Sigmoid colon (tissue), 7 donors: ENCODE results near the gene PLD1. TPM values are rescaled to one million over a fixed set of nuclear protein-coding genes. Genes with fewer than 3 reads are reported as not detected.

Source experiments
- DNase-seq: peaks from one replicate; pipeline ENCODE4 v3.0.0-alpha.2; 2019
- H3K27ac ChIP-seq, 4 donors: fragments of 200-600 bp; sonication (generic); one replicate each; pipeline ENCODE4 v1.5.1; 2016 to 2019; ENCODE audit warnings: mild to moderate bottlenecking in 1 of 4
- H3K27me3 ChIP-seq, 3 donors: fragments of 200-600 bp; sonication (generic); one replicate each; pipeline ENCODE4 v1.5.1; 2019; ENCODE audit warnings: mild to moderate bottlenecking in 1 of 3
- H3K36me3 ChIP-seq, 4 donors: fragments of 200-600 bp; sonication (generic); one replicate each; pipeline ENCODE4 v1.5.1; 2016 to 2019
- H3K4me1 ChIP-seq, 4 donors: fragments of 200-600 bp; sonication (generic); one replicate each; pipeline ENCODE4 v1.5.1; 2017 to 2019
- H3K4me3 ChIP-seq, 4 donors: fragments of 200-600 bp; sonication (generic); one replicate each; pipeline ENCODE4 v1.5.1; 2017 to 2019; ENCODE audit warnings: mild to moderate bottlenecking in 2 of 4, moderate library complexity in 1 of 4
- H3K9me3 ChIP-seq, 4 donors: fragments of 200-600 bp in 3 of 4; sonication (generic) in 3 of 4; one replicate each; pipeline versions ENCODE4 v1.5.1 to v1.6.1; 2013 to 2019
- CTCF ChIP-seq, 4 experiments: fragments of 450-650 bp in 3 of 4; fragments of 200-600 bp in 1 of 4; IDR thresholded peaks; one replicate each; pipeline ENCODE4 v1.5.1; 2016 to 2019; ENCODE audit warnings: antibody characterized with exemption in 4 of 4, mild to moderate bottlenecking in 3 of 4, moderate library complexity in 2 of 4
- EP300 ChIP-seq, 4 donors: sonication (generic); formaldehyde crosslinking; IDR thresholded peaks; one replicate each; pipeline ENCODE4 v1.6.1; 2017; ENCODE audit warnings: antibody characterized with exemption in 4 of 4
- POLR2A ChIP-seq, 2 donors: fragments of 450-650 bp; IDR thresholded peaks; one replicate each; pipeline ENCODE4 v1.6.1; 2016; ENCODE audit warnings: antibody characterized with exemption in 2 of 2, mild to moderate bottlenecking in 2 of 2, moderate library complexity in 2 of 2
- POLR2AphosphoS5 ChIP-seq, 4 donors: sonication (generic); formaldehyde crosslinking; IDR thresholded peaks; one replicate each; pipeline ENCODE4 v1.6.1; 2017; ENCODE audit warnings: antibody characterized with exemption in 4 of 4
- WGBS, 2 donors: extraction: QIAGEN DNeasy Blood & Tissue Kit; methylation state at CpG; one replicate each; pipeline ENCODE4 v1.1.7; 2013; 5-methylcytosine and 5-hydroxymethylcytosine counted together
- intact Hi-C: fragments of 100-400 bp; cut with DNase I; formaldehyde crosslinking; loops from one replicate; pipeline ENCODE4 v1.15.1; 2023
- polyA plus RNA-seq, 3 donors: library from polyadenylated mRNA; stranded (reverse); fragments of 200-250 nt; gene quantifications; one replicate each; pipeline ENCODE4 v1.2.3, GENCODE V29; 2013
- total RNA-seq, 4 donors: library from RNA; depleted of rRNA; stranded (reverse); fragments of >200 nt; gene quantifications; one replicate each; pipeline ENCODE4 v1.1.0, GENCODE V29; 2016
- donor health status: healthy with polysubstance abuse.
- donor health status: Bipolar disorder and iron deficiency.
- donor health status: healthy.

The PLD1 gene
- total and polyA plus RNA-seq, 7 donors = 8.6 to 24.3 (median 12.2) TPM

- Histone ChIP-seq H3K9me3 (no peaks in the 10 kb centered on the region), H3K4me3 (no peak overlapping the region), H3K27me3 (no peaks in the 10 kb centered on the region), H3K27ac (peak overlapping the region in 1 of 4 donors; percentile 29), H3K4me1 (peaks cover 0 to 8% (median 6%) of the 10 kb centered on the region in 4 donors), H3K36me3 (no peaks in the 10 kb centered on the region)
- no peak for DNase-seq
- WGBS, 2 donors = 90 to 93% methylated on average over 3 of the region's 3 CpGs
- intact Hi-C loops = no loop called here
- TF ChIP-seq EP300 (IDR thresholded peaks at IDR 0.05) = no peak
- no peak for TF ChIP-seq POLR2A (IDR thresholded peaks at IDR 0.05)
- TF ChIP-seq CTCF (IDR thresholded peaks at IDR 0.05) = no peak
- no peak for TF ChIP-seq POLR2AphosphoS5 (IDR thresholded peaks at IDR 0.05)
Measured at GRCh38 chr3:171813278-171813896, 3.1 kb upstream of the PLD1 start.

- Histone ChIP-seq H3K9me3 (no peaks in the 10 kb centered on the region), H3K36me3 (no peaks in the 10 kb centered on the region), H3K4me1 (peaks cover 0 to 8% (median 6%) of the 10 kb centered on the region in 4 donors), H3K27ac (peak overlapping the region in 1 of 4 donors; percentile 94), H3K4me3 (no peak overlapping the region), H3K27me3 (no peaks in the 10 kb centered on the region)
- WGBS, 2 donors = 93 to 97% methylated on average over 2 of the region's 2 CpGs
- DNase-seq = no peak
- intact Hi-C loops = no loop called here
- TF ChIP-seq CTCF (IDR thresholded peaks at IDR 0.05) (no peak), POLR2AphosphoS5 (IDR thresholded peaks at IDR 0.05) (no peak), EP300 (IDR thresholded peaks at IDR 0.05) (no peak), POLR2A (IDR thresholded peaks at IDR 0.05) (no peak)
Measured at GRCh38 chr3:171812811-171813210, 2.5 kb upstream of the PLD1 start.

GRCh38 chr3:171811913-171812335 is 1.6 kb upstream of the PLD1 start:
- 97 to 98% methylated on average over 9 of the region's 9 CpGs for WGBS, 2 donors
- Histone ChIP-seq H3K36me3 (no peaks in the 10 kb centered on the region), H3K4me3 (no peak overlapping the region), H3K27ac (peak overlapping the region; percentile 76 to 94 (median 82)), H3K27me3 (no peaks in the 10 kb centered on the region), H3K4me1 (peaks cover 0 to 8% (median 6%) of the 10 kb centered on the region in 4 donors), H3K9me3 (no peaks in the 10 kb centered on the region)
- TF ChIP-seq CTCF (IDR thresholded peaks at IDR 0.05) (no peak), POLR2A (IDR thresholded peaks at IDR 0.05) (no peak), POLR2AphosphoS5 (IDR thresholded peaks at IDR 0.05) (no peak), EP300 (IDR thresholded peaks at IDR 0.05) (no peak)
- intact Hi-C loops = no loop called here
- DNase-seq = peak; percentile 79

- 69 to 79% methylated on average over 4 of the region's 4 CpGs for WGBS, 2 donors
- H3K4me3 ChIP-seq = no peak overlapping the region
Measured at GRCh38 chr3:171811295-171811912, 1.1 kb upstream of the PLD1 start.

More at GRCh38 chr3:171811295-171811912, 1.1 kb upstream of the PLD1 start:
- DNase-seq = peak; percentile 78
- no peaks in the 10 kb centered on the region for H3K9me3 ChIP-seq
- intact Hi-C loops = no loop called here
- peak overlapping the region; percentile 76 to 94 (median 82) for H3K27ac ChIP-seq
- TF ChIP-seq POLR2AphosphoS5 (IDR thresholded peaks at IDR 0.05) (peak; percentile 48 to 70 (median 62)), CTCF (IDR thresholded peaks at IDR 0.05) (no peak), POLR2A (IDR thresholded peaks at IDR 0.05) (no peak), EP300 (IDR thresholded peaks at IDR 0.05) (peak in 1 of 4 donors; percentile 30)
- no peaks in the 10 kb centered on the region for H3K36me3 ChIP-seq
- peaks cover 0 to 9% (median 6%) of the 10 kb centered on the region in 4 donors for H3K4me1 ChIP-seq
- no peaks in the 10 kb centered on the region for H3K27me3 ChIP-seq
